ENCODE measurements around the gene RUNX1.

The RUNX1 gene

GRCh38 chr21:34765619-34766018 lies 283.5 kb downstream of the RUNX1 start:
- DNase-seq, result no peak

- no peak for DNase-seq
These were observed 284.3 kb downstream of the RUNX1 start for GRCh38 chr21:34764715-34765284.

- DNase-seq, result no peak
These were observed 286.3 kb downstream of the RUNX1 start for GRCh38 chr21:34762786-34763185.

- no peak for DNase-seq
These were observed 287.3 kb downstream of the RUNX1 start for GRCh38 chr21:34761758-34762330.

- DNase-seq, result no peak
These were observed 294.1 kb downstream of the RUNX1 start for GRCh38 chr21:34754690-34755647.

- no peak for DNase-seq
These were observed 300.2 kb downstream of the RUNX1 start for GRCh38 chr21:34748862-34749261.

- peak; percentile 63 for DNase-seq
These were observed 303.4 kb downstream of the RUNX1 start for GRCh38 chr21:34745557-34746255.

GRCh38 chr21:34744801-34745200 lies 304.3 kb downstream of the RUNX1 start:
- no peak for DNase-seq

GRCh38 chr21:34743831-34744230 lies 305.3 kb downstream of the RUNX1 start:
- no peak for DNase-seq

GRCh38 chr21:34743285-34743684 lies 305.8 kb downstream of the RUNX1 start:
- no peak for DNase-seq

GRCh38 chr21:34740198-34740597 lies 308.9 kb downstream of the RUNX1 start:
- DNase-seq, result no peak
